ENCODE data around the gene FIS1.
"Not testable (repeated sequence)": the region's sequence is repeated elsewhere in the genome, so short reads cannot be mapped to it uniquely, and the experiment has no call there.

Gene FIS1

DNA sequence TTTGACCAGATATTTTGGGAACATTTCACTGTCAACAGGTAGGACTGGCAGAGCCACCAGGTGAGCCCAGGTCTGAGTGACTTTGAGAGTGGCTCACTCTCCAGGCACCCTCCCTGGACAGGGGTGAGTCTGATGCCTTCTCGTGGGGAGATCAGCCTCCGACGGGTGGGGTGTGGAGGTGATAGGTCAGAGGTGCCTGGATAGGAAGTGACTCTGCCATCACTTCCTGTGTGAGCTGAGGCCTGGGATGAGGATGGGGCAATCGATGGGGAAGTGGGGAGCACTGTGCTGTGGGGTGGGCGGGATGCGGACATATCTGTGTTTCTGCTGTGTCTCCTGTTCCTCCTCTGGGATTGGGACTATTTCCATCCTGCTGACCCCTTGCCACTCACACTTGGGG is 42.2 kb upstream of the FIS1 start:
- DNase-seq (ENCODE audit: low read depth), result no peak
- TF ChIP-seq CTCF (conservative IDR thresholded peaks at IDR 0.05; ENCODE audit: low read depth, low read length), result no peak
- H3K4me3 ChIP-seq (ENCODE audit: low read length), result no peak overlapping the region

GRCh38 chr7:101285880-101286279 is 41.0 kb upstream of the FIS1 start:
- H3K4me3 ChIP-seq (ENCODE audit: low read length); DNase-seq (ENCODE audit: low read depth): not testable (repeated sequence)

DNA sequence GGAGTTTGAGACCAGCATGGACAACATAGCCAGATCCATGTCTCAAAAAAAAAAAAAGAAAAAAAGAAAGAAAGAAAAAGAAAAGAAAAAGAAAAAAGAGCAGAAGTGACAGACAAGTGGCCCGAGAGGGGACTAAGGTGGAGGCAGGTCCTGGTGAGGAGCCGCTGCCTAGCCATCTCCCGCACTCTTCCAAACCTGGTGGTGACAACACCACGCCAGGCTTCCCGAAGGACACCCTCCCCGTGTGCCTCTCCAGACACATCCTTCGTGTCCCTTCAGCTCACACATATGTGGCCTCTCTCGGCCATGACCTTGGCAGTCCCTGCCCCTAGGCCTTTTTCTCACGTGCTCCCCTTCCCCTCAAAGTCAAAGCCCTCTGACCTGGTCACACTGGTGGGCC is 40.3 kb upstream of the FIS1 start:
- H3K4me3 ChIP-seq (ENCODE audit: low read length), result no peak overlapping the region
- DNase-seq (ENCODE audit: low read depth), result no peak
- TF ChIP-seq CTCF (conservative IDR thresholded peaks at IDR 0.05; ENCODE audit: low read depth, low read length), result no peak

- not testable (repeated sequence) for H3K4me3 ChIP-seq (ENCODE audit: low read length); DNase-seq (ENCODE audit: low read depth)
These were observed 36.0 kb upstream of the FIS1 start for GRCh38 chr7:101280912-101281311.

- H3K4me3 ChIP-seq (ENCODE audit: low read length), result no peak overlapping the region
- no peak for TF ChIP-seq CTCF (conservative IDR thresholded peaks at IDR 0.05; ENCODE audit: low read depth, low read length)
- no peak for DNase-seq (ENCODE audit: low read depth)
These were observed 33.8 kb upstream of the FIS1 start for GRCh38 chr7:101278461-101279292.

DNA sequence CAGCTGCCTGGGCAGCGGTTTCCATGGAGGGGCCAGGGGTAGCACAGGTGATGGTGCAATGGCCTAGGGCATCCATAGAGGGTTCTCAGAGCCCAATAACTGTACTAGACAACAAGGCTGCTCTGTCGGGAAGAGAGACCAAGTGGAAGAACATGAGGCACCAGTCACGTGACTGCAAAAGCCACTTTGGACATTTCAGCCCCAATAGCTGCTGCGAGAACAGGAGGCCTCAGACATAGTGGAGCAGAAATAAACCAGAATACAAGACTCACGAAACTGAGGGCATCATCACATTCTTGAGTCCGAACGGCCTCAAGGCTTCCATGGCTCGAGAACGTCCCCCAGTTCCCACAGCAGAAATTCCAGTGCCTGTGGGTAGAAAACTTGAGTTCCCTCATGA is 32.3 kb upstream of the FIS1 start:
- H3K4me3 ChIP-seq (ENCODE audit: low read length), result no peak overlapping the region
- DNase-seq (ENCODE audit: low read depth), result no peak
- TF ChIP-seq CTCF (conservative IDR thresholded peaks at IDR 0.05; ENCODE audit: low read depth, low read length), result no peak

GRCh38 chr7:101273206-101273605 is 28.3 kb upstream of the FIS1 start:
- no peak for TF ChIP-seq CTCF (conservative IDR thresholded peaks at IDR 0.05; ENCODE audit: low read depth, low read length)
- H3K4me3 ChIP-seq (ENCODE audit: low read length), result no peak overlapping the region
- no peak for DNase-seq (ENCODE audit: low read depth)

- TF ChIP-seq CTCF (conservative IDR thresholded peaks at IDR 0.05; ENCODE audit: low read depth, low read length), result no peak
- no peak overlapping the region for H3K4me3 ChIP-seq (ENCODE audit: low read length)
- no peak for DNase-seq (ENCODE audit: low read depth)
These were observed 26.1 kb upstream of the FIS1 start for GRCh38 chr7:101271021-101271420.
